Gastrocnemius medialis (tissue), 4 donors: ENCODE results near the gene SLC44A1. TPM values are rescaled to one million over a fixed set of nuclear protein-coding genes. Genes with fewer than 3 reads are reported as not detected.

Source experiments
- ATAC-seq, 2 donors: fragments of 150-250 bp; one replicate each; pipeline ENCODE4 v1.9.1; 2016
- DNase-seq, 2 donors: peaks; one replicate each; pipeline ENCODE4 v3.0.0-alpha.2; 2019
- H3K27ac ChIP-seq, 4 donors: fragments of 200-600 bp; sonication (generic); 1 replicate in 1 of 4; 2 replicates in 3 of 4; pipeline ENCODE4 v1.5.1; 2016 to 2018; ENCODE audit warnings: mild to moderate bottlenecking in 2 of 4, moderate library complexity in 1 of 4
- H3K27me3 ChIP-seq, 3 donors: fragments of 200-600 bp; sonication (generic) in 2 of 3; 1 replicate in 1 of 3; 2 replicates in 2 of 3; pipeline versions ENCODE4 v1.5.1 to v1.6.0; 2016 to 2019; ENCODE audit warnings: mild to moderate bottlenecking in 1 of 3, moderate library complexity in 1 of 3
- H3K36me3 ChIP-seq, 2 donors: fragments of 200-600 bp; sonication (generic) in 1 of 2; one replicate each; pipeline ENCODE4 v1.5.1; 2017 to 2018
- H3K4me1 ChIP-seq, 2 donors: fragments of 200-600 bp; sonication (generic) in 1 of 2; one replicate each; pipeline ENCODE4 v1.5.1; 2016 to 2017; ENCODE audit warnings: mild to moderate bottlenecking in 2 of 2
- H3K4me3 ChIP-seq, 4 donors: fragments of 200-600 bp; sonication (generic) in 3 of 4; 1 replicate in 1 of 4; 2 replicates in 3 of 4; pipeline ENCODE4 v1.5.1; 2016 to 2019; ENCODE audit warnings: mild to moderate bottlenecking in 2 of 4
- H3K9me3 ChIP-seq, 3 donors: fragments of 200-600 bp; sonication (generic) in 2 of 3; 1 replicate in 1 of 3; 2 replicates in 2 of 3; pipeline ENCODE4 v1.5.1; 2016 to 2019
- CTCF ChIP-seq, 5 experiments: fragments of 450-650 bp in 3 of 5; fragments of 200-600 bp in 2 of 5; sonication (generic) in 2 of 5; IDR thresholded peaks in 4 of 5; conservative IDR thresholded peaks in 1 of 5; 1 replicate in 4 of 5; 2 replicates in 1 of 5; pipeline ENCODE4 v1.5.1; 2016 to 2019; ENCODE audit warnings: antibody characterized with exemption in 5 of 5, mild to moderate bottlenecking in 3 of 5, moderate library complexity in 3 of 5
- POLR2A ChIP-seq, 2 donors: fragments of 450-650 bp; IDR thresholded peaks; one replicate each; pipeline ENCODE4 v1.6.1; 2017; ENCODE audit warnings: antibody characterized with exemption in 2 of 2, mild to moderate bottlenecking in 2 of 2, moderate library complexity in 2 of 2
- in situ Hi-C, 4 donors: fragments of 200-750 bp; cut with MboI; loops; one replicate each; pipeline versions ENCODE4 v1.15.0 to v1.8.0; 2017; ENCODE audit warnings: low sequenced_read_pairs in 4 of 4
- intact Hi-C: fragments of 100-400 bp; cut with DNase I; formaldehyde crosslinking; loops from one replicate; pipeline ENCODE4 v1.15.1; 2023; ENCODE audit warnings: low total_unique reads
- total RNA-seq, 4 donors: library from RNA; depleted of rRNA; stranded (reverse); fragments of >200 nt; gene quantifications; one replicate each; pipeline versions ENCODE4 v1.1.0 to v1.2.3, GENCODE V29; 2016

The SLC44A1 gene
- total RNA-seq, 4 donors from 2014 or later = 5.4 to 15.9 (median 11.3) TPM

- DNase-seq (no peak), ATAC-seq (no peak)
- Histone ChIP-seq H3K9me3 (no peaks in the 10 kb centered on the region), H3K36me3 (no peaks in the 10 kb centered on the region), H3K4me1 (no peaks in the 10 kb centered on the region), H3K27me3 (no peaks in the 10 kb centered on the region), H3K4me3 (no peak overlapping the region), H3K27ac (no peak overlapping the region)
- in situ Hi-C loops = loop anchor here in 1 of 4 donors (25.0 kb wide), 1 partner anchor 103 kb away; no protein-coding TSS in a partner anchor
- TF ChIP-seq POLR2A (IDR thresholded peaks at IDR 0.05) (no peak), CTCF (IDR thresholded peaks at IDR 0.05 in 4 of 5, conservative IDR thresholded peaks at IDR 0.05 in 1 of 5) (no peak)
- intact Hi-C loops = no loop called here
Observed at GRCh38 chr9:105284463-105284862, 40.0 kb downstream of the SLC44A1 start.

GRCh38 chr9:105286098-105286497 lies 41.6 kb downstream of the SLC44A1 start:
- in situ Hi-C loops (loop anchor here in 1 of 4 donors (25.0 kb wide), 1 partner anchor 101 kb away; no protein-coding TSS in a partner anchor), intact Hi-C loops (no loop called here)
- Histone ChIP-seq H3K36me3 (no peaks in the 10 kb centered on the region), H3K27ac (no peak overlapping the region), H3K4me1 (no peaks in the 10 kb centered on the region), H3K9me3 (no peaks in the 10 kb centered on the region), H3K4me3 (no peak overlapping the region), H3K27me3 (no peaks in the 10 kb centered on the region)
- ATAC-seq = no peak
- no peak for TF ChIP-seq CTCF (IDR thresholded peaks at IDR 0.05 in 4 of 5, conservative IDR thresholded peaks at IDR 0.05 in 1 of 5)
- TF ChIP-seq POLR2A (IDR thresholded peaks at IDR 0.05) = no peak
- no peak for DNase-seq

- Histone ChIP-seq H3K27me3 (no peaks in the 10 kb centered on the region), H3K27ac (no peak overlapping the region), H3K4me3 (no peak overlapping the region), H3K9me3 (no peaks in the 10 kb centered on the region), H3K36me3 (no peaks in the 10 kb centered on the region), H3K4me1 (peaks cover 0 to 7% of the 10 kb centered on the region in 2 donors)
- no peak for TF ChIP-seq POLR2A (IDR thresholded peaks at IDR 0.05)
- TF ChIP-seq CTCF (IDR thresholded peaks at IDR 0.05 in 4 of 5, conservative IDR thresholded peaks at IDR 0.05 in 1 of 5) = no peak
- no peak for DNase-seq
- intact Hi-C loops = no loop called here
- no peak for ATAC-seq
- in situ Hi-C loops = loop anchor here in 1 of 4 donors (25.0 kb wide), 1 partner anchor 98 kb away; no protein-coding TSS in a partner anchor
Observed at GRCh38 chr9:105289305-105289704, 44.9 kb downstream of the SLC44A1 start.

- ATAC-seq (no peak), DNase-seq (no peak)
- H3K36me3 ChIP-seq = no peaks in the 10 kb centered on the region
- intact Hi-C loops = no loop called here
- in situ Hi-C loops = loop anchor here in 1 of 4 donors (25.0 kb wide), 1 partner anchor 97 kb away; no protein-coding TSS in a partner anchor
- no peak overlapping the region for H3K27ac ChIP-seq
- H3K9me3 ChIP-seq = no peaks in the 10 kb centered on the region
- no peak overlapping the region for H3K4me3 ChIP-seq
- H3K27me3 ChIP-seq = no peaks in the 10 kb centered on the region
- TF ChIP-seq POLR2A (IDR thresholded peaks at IDR 0.05) (no peak), CTCF (IDR thresholded peaks at IDR 0.05 in 4 of 5, conservative IDR thresholded peaks at IDR 0.05 in 1 of 5) (no peak)
- H3K4me1 ChIP-seq = peaks cover 0 to 7% of the 10 kb centered on the region in 2 donors
Observed at GRCh38 chr9:105290418-105290817, 46.0 kb downstream of the SLC44A1 start.

GRCh38 chr9:105290954-105291353 lies 46.5 kb downstream of the SLC44A1 start:
- in situ Hi-C loops = loop anchor here in 1 of 4 donors (25.0 kb wide), 1 partner anchor 96 kb away; no protein-coding TSS in a partner anchor
- H3K27ac ChIP-seq = no peak overlapping the region
- H3K4me3 ChIP-seq = no peak overlapping the region
- intact Hi-C loops = no loop called here
- no peaks in the 10 kb centered on the region for H3K9me3 ChIP-seq
- no peak for TF ChIP-seq CTCF (IDR thresholded peaks at IDR 0.05 in 4 of 5, conservative IDR thresholded peaks at IDR 0.05 in 1 of 5)
- no peak for TF ChIP-seq POLR2A (IDR thresholded peaks at IDR 0.05)
- ATAC-seq = no peak
- H3K36me3 ChIP-seq = no peaks in the 10 kb centered on the region
- no peak for DNase-seq
- H3K4me1 ChIP-seq = peaks cover 0 to 7% of the 10 kb centered on the region in 2 donors
- H3K27me3 ChIP-seq = no peaks in the 10 kb centered on the region
